EH (cell line): Measurements from ENCODE around the gene LAIR1.
"Not testable (repeated sequence)": the region's sequence is repeated elsewhere in the genome, so short reads cannot be mapped to it uniquely, and the experiment has no call there.

Experiments used
- DNase-seq: peaks from one replicate; pipeline ENCODE4 v3.0.0-alpha.2; 2015; ENCODE audit warnings: low read depth

LAIR1 gene

DNA sequence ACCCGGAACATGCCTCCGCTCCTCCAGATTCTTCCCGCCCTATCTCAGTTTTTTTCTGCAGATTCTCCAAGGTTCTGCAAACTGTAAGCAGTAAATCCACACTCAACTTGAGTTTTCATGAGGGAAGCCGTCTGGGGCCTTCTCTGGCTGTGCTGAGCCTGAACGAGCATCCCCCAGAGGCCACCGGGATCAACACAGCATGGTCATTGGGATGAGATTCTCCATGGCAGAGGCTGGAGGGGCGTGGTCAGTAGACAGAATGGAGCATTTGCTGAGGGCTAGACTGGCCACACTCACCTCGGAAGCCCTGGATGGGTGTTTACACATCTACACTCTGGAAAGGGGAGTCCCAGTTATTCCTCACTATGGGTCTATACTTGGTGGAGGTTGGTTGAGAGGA is 23.4 kb downstream of the LAIR1 start:
- DNase-seq = no peak

DNA sequence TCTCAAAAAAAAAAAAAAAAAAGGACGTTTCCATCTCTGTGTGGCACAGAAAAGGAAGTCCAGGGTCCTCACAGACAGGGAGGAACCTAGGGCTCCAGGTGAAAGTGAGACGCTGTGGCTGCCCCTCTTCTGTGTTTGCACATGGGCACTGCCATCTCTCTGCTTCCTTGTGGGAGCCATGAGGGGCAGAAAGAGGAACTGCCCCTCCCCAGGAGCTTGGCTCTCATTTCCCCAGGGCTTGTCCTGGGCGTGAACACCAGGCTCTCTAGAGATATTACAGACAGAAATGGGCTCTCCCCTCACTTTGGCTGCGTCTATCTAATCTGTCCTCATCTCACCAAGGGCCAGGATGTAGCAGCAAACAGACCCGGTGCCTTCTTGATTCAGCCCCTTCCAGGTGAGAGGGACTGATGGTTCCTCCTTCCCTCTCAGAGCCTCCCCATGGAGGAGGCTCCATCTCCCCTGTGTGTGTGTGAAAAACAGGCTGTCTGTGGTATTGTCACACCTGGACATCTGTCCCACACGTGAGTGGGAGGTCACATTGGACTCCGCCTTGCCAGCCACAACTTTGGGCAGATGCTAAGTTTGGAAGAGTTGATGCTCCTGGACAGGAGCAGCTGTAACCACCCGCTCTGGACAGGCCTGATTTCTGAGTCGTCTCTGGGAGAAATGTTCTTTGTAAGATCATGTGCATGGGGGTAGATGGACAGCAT is 24.9 kb downstream of the LAIR1 start:
- DNase-seq = no peak

DNA sequence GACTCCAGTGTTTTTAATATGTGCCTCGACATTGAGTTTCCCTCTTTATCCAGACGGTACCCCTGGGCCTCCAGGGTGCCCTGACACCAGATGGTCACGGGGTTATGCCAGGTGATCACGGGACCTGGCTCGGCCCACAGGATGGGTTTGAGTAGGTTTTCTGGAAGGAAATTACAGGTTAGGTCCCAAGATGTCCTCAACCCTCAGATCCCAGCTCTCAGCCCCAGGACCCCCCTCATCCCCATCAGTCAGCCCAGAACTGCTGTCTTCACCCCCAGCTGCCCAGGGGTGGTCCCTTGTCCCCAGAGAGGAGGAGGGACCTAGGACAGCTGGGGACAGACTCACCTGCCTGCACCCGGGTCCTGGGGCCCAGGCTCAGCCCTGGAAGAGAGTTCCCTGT is 26.2 kb downstream of the LAIR1 start:
- DNase-seq = no peak

DNA sequence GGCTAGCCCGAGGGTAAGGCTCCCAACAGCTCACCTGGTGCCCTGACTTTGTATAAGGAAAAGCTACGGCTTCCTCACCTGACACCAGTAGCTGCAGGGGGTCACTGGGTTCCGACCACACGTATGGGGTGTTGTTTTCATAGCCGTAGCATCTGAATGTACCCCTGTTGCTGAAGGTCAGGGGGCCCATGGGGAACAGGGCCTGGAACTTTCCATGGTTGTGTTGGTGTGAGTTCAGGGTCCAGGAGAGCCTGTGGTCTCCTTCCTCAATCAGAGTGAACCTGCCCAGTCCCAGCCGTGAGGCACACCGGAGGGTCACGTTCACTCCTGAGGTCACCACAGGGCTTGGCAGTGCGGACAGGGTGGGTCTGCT is 26.9 kb downstream of the LAIR1 start:
- no peak for DNase-seq

DNA sequence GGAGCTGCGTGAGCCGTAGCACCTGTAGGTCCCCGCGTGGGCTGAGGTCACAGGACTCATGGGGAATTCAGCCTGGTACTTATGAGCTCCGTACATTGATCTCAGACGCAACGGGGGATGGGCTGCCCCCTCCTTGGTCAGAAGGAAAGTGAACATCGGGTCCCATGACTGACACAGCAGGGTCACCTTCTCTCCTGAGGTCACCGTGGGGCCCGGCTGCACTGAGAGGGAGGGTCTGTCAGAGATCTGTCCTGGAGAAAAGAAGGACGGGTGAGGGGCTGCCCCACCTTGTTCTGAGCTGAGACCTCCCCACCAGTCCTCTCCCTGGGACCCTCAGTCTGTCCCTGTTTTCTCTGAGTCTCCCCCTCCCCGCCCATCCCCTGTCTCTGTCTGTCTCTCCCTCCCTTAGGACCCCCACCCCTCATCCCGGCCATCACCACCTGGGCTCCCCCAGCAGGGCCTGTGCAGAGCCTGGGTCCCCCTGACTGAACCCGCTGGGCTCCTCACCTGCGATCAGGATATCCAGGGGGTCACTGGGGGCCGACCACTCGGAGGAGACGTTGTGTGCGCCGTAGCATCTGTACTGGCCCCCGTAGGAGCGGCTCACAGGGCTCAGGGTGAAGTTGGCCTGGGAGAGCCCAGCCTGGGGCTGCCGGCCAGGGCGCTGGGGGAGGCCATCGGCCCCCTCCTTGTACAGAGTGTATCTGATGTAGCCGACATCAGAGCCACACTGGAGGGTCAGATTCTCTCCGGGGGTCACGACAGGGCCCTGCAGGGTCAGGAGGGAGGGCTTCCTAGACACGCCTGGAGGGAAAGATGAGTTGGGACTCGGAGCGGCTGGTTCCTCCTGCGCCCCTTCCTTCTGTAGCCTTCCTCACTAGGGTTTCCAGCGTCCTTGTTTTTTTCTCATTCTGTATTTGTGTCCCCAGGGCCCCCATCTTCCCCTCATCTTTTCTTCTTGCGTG is 27.6 kb downstream of the LAIR1 start:
- no peak for DNase-seq

DNA sequence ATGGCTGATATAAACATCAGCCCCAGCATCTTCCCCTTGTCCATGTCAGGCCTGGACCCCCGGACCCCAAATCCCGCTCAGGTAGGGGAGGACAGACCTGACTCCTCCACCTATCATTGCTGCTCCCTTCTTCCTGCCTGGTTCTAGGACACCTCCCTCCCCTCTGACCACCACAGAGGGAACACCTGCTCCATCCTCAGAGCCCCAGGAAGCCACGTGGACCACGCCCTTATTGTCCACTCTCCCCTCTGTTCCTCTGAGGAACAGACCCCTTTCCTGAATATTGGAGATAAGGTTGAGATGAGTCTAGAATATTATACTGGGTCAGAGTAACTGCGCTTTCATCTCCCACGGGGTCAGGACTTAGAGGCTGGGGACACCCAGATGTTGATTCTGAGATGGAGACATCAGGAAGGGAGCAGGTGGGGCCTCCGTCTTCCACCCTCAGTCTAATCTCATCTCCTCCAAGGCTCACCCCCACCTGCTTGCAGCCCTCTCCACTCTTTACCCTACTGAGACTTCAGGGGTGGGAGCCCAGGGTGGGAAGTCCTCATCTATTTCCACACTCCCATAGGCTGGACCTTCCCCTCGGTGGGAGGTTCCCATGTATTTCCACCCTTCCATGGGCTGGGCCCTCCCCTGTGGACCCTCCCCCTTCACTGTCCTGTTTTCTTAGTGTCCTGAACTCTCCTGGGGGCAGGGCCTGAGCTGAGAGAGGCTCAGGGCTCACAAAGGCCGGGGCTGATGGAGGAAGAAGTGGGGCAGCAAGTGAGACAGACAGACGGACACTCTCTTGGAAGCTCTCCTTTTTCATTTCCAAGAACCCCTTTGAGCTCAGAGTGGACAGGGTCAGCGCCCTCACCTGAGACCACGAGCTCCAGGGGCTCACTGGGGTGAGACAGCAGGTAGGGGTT is 28.5 kb downstream of the LAIR1 start:
- no peak for DNase-seq

DNA sequence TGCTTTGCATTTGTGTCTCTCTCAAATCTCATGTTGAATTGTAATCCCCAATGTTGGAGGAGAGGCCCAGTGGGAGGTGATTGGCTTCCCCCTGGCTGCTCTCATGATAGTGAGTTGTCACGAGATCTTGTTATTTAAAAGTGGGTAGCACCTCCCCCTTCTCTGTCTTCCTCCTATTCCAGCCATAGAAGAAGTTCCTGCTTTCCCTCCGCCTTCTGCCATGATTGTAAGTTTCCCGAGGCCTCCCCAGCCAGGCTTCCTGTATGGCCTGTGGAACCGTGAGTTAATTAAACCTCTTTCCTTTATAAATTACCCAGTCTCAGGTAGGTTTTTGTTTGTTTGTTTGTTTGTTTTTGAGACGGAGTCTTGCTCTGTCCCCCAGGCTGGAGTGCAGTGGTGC is 29.6 kb downstream of the LAIR1 start:
- DNase-seq = no peak

DNA sequence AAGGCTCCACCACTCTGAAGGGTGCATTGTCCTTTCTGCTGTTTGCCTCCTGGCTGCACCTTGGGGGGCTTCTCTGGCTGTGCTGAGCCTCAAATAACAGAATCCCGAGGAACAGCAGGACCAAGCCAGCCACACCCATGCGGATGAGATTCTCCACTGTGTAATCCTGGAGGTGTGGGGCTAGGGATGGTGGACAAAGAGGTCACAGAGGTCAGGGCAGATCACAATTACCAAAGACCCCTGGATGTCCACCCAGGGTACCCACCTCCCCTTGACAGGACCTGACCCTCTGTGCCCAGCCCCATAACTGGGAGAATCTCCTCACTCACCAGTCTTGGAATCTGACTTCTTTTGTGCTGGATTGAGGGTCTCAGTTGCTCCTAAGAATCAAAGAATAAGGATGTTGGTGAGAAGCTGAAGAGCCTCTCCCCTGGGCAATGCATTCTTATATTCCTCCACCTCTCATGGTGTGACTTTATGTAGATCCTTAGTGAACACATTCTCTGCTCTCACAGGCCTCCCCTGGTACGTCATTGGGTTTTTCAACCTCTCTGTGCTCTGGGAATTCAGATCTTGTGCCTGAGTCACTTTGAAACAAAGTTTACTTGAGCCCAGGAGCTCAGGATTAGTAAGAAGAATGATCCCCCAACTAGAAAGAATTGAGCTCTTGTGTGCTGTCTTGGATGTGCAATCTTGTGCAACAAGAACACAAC is 31.0 kb downstream of the LAIR1 start:
- DNase-seq = no peak

DNA sequence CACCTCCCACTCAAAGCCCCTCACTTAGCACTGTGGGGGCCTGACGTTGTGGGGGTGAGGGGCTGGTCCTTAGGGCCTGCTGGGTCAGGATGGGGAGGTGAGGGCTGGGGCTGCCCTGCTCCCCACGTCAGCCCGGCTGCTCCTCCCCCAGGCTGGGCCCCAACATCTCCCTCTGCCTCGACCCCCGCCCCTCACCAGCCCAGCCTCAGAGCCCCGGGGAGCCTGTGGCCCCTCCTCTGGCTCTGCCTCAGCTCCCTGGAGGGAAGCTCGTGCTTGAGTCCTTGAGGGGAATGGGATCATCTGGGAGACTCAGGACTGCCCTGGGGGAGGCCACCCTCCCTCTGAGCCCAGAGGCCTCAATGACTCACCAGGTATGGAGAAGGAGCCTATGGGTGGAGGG is 32.6 kb downstream of the LAIR1 start:
- no peak for DNase-seq

DNA sequence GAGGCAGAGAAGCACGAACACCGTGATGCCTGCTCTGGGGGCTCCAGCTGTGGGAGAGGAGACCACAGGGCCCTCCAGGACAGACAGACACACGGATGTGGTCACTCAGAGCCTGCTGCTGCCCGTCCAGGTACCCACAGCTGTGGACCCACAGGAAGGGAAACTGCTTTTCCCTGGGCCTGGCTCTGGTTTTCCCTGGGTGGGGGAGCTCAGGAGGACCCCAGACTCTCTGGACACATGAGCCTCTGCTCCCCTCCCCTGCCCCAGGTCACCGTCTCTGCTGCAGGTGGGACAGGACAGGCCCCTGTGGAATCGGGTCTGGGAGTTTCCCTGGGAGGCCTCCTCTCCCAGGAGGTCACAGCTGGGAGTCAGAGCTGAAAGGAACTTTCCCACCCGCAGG is 33.1 kb downstream of the LAIR1 start:
- DNase-seq = no peak

DNA sequence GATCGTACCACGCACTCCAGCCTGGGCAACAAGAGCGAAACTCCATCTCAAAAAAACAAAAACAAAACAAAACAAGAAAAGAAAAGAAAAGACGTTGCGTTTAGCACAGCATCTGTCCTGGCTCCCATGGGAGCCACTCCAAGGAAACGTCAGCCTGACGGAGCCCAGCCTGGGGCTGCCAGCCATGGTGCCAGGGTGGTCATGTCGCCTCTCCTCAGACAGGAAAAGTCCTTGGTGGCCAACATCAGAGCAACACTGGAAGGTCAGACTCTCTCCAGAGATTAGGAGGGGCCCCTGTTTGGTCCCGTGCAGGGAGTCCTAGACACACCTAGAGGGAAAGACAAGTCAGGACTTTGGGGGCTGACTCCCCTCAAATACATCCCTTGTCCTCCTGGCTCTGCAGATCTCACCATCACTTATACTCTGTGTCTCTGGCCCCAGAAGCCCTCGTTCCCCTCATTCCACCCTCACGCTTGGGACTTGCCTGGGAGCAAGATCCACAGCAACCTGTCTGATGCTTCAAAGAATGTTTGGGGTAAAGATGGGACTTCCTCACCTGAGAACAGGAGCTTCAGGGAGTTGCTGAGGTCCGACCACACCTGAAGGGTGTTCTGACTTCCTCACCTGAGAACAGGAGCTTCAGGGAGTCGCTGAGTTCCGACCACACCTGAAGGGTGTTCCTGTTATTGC is 35.1 kb downstream of the LAIR1 start:
- no peak for DNase-seq

DNA sequence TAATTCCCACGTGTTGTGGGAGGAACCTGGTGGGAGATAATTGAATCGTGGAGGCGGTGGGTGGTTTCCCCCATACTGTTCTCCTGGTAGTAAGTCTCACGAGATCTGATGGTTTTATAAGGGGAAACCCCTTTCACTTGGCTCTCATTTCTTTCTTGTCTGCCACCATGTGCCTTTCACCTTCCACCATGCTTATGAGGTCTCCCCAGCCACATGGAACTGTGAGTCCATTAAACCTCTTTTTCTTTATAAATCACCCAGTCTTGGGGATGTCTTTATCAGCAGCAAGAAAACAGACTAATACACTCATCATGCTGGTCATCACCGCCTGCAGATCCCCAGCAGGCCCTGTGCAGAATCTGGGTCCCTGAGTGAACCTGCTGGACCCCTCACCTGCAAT is 36.0 kb downstream of the LAIR1 start:
- DNase-seq = not testable (repeated sequence)

DNA sequence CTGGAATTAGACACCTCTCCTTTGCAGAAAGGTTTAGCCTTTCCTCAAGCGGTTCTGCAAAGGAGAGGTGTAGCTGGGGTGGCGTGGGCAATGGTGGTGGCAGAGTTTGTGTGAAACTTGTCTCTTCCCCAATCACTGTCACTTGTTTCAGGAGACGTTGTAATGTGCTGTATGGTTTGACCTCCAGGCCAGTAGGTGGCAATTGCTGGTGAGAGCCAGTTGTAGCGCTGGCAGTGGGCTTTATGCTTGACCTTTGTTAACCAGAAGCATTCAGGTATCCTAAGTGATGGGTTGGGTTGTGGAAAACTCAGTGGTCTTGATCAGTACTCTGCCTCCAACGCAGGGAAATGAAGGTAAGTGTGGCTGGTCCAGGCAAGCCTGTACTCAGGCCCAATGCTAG is 39.1 kb downstream of the LAIR1 start:
- DNase-seq = no peak

DNA sequence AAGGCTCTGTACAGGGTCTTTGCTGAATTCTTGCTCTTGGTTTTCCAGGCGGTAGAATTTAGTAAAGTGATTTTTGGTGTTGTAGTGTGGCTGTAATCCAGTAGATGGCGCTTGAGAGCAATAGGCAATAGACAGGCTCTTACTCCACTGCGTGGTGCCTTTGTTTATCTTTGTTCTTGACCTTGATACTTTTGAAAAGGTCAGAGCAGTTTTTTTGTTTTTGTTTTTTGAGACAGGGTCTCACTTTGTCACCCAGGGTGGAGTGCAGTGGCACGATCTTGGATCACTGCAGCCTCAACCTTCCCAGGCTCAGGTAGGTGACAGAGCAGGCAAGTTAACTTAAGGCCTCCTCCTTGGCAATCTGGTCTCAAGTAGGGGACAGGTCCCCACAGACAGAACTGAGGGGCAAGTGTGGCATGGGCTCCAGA is 39.5 kb downstream of the LAIR1 start:
- peak; percentile 33 for DNase-seq

DNA sequence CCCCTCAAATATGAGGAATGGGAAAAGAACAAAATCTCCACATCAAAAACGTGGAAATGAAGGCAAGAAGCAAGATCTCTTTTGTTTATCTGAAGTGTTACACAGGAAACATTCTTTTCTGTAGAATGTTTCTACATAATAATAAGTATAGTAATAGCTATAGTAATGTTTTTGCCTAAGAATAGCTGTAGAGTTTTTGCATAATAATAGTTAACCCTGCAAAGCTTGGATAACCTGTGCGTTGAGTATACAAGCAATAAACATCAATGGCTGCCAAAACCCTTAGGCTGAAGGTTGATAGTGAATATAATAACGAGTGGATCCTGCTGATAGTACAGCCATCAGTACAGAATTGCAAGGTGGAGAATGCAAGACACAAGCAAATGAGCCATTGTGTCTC is 40.7 kb downstream of the LAIR1 start:
- DNase-seq = no peak

DNA sequence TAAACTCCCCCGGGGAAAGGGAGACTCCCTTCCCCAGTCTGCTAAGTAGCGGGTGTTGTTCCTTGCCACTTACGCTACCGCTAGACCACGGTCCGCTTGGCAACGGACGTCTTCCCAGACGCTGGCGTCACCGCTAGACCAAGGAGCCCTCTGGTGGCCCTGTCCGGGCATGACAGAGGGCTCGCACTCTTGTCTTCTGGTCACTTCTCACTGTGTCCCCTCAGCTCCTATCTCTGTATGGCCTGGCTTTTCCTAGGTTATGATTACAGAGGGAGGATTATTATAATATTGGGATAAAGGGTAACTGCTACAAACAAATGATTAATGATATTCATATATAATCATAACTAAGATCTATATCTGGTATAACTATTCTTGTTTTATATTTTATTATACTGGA is 41.8 kb downstream of the LAIR1 start:
- DNase-seq = not testable (repeated sequence)

DNA sequence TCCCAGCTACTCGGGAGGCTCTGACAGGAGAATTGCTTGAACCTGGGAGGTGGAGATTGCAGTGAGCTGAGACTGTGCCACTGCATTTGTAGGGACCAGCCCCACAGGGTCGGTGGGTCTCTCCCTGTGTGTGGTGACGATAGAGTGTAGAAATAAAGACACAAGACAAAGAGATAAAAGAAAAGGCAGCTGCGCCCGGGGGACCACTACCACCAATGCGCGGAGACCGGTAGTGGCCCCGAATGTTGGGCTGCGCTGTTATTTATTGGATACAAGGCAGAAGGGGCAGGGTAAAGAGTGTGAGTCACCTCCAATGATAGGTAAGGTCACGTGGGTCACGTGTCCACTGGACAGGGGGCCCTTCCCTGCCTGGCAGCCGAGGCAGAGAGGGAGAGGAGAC is 42.4 kb downstream of the LAIR1 start:
- DNase-seq = not testable (repeated sequence)

DNA sequence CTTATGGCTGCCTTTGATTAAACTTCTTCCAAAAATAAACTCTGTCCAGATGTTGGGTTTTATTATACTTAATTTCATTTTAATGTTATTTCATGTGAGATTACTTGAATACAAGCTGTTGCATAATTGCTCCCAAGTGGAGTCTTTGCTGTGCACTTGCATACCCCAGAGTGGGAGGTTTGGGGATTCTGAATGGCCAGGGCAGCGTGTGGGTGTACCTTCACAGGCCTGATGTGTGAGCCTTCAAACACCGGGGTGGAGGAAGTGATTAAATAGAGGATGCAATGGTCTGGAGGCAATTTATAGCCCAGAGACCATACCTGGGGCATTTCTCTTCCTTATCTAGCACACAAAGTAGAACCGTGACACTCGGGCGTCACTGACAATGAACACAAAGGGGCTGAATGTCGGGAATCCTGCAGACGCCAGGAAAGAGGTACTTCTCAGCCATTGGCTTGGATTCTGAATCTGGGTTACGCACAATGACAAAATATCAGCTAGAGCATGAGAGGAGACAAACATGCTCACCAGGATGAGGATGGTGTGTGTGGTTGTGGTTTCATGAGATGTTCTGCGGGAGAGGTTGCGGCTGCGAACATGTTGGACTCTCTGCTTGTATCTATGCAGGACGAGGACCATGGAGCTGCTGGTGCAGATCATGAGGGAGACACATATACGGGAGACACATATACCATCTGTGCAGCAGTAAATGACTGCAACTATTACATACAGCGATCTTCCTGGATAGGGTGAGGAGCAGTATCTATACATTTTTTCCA is 44.6 kb downstream of the LAIR1 start:
- DNase-seq = no peak

DNA sequence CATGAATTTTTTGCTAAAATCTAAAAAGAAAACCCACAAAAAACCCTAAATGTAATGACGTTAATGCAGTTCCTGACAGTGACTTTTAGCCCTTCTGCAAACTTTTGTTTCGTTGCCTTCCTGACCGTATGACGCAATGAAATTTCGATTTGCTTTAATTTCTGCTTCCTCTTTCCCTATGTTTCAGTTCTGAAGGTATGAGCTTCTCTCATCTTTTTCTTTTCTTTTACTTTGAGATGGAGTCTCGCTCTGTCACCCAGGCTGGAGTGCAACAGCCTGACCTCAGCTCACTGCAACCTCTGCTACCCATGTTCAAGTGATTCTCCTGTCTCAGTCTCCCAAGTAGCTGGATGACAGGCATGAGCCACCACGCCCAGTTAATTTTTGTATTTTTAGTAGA is 45.7 kb downstream of the LAIR1 start:
- no peak for DNase-seq

DNA sequence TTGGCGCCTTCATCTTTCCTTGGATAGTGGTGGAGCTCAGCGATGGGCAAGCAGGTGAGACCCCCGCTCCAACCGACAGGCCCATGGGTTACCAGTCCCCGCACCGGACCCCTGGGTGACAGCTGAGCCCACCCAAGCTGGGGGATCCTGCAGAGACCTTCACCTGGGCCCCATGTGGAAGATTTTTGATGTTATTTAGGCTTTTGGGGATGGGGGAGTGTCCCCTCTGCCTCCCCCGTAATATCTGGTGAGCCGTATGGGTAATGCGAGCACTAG is 46.8 kb downstream of the LAIR1 start:
- DNase-seq = no peak
